HG02840 (cell line): ENCODE measurements around the gene EPAS1.

ENCODE experiments used
- ATAC-seq: cut with Tn5 transposase; IDR thresholded peaks from one replicate; pipeline ENCODE4 v1.9.1; 2021; ENCODE audit warnings: mild to moderate bottlenecking, moderate library complexity, moderate number of reproducible peaks; ENCODE audit not compliant: unreplicated experiment, low FRiP score

The EPAS1 gene

DNA sequence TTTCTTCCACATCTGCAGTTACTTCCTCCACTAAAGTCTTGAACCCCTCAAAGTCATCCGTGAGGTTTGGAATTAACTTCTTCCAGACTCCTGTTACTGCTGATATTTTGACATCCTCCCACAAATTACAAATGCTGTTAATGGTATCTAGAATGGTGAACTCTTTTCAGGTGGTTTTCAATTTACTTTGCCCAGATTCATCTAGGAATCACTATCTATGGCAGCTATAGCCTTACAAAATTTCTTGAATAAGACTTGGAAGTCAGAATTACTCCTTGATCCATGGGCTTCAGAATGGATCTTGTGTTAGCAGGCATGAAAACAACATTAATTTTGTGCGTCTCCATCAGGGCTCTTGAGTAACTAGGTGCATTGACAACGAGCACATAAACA, 19.9 kb downstream of the EPAS1 start:
- ATAC-seq = no peak

DNA sequence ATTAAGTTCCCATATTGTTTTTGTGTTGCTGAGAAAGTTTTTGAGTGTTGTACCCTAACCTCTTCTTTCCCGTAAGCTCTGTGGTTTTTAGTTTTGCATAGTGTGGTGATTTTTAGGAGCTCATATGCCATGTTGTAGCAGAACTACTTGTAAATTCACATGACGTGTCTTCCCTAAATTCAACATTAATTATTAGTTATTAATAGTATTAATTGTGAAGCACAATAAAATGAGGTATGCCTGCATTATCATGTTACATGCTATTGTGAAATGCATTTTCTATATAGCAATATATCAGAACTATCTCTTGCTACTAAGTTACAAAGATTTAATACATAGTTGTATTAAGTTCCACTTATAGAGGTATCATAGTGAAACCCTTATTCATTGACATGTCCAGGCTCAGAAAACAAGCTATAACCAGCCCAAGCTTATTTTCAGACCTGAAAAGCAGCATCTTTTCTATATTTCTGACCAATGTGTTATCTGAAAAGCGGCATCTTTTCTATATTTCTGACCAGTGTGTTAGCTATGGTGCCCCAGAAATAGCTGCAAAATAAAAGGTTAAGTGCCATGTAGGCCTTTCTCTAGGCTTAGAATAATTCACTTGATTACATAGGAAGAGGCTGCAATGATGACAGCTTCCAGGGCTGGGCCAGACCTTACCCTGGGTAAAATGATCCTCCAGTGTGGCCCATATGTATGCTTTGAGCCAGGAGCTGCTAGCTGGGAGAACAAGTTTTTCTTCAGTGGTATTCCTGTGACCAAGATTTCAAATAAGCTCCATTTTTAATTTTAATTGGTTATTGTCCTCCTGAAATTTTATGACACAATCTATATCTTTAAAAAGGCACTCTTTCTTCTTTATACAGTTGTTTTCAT, 21.6 kb downstream of the EPAS1 start:
- ATAC-seq = no peak

DNA sequence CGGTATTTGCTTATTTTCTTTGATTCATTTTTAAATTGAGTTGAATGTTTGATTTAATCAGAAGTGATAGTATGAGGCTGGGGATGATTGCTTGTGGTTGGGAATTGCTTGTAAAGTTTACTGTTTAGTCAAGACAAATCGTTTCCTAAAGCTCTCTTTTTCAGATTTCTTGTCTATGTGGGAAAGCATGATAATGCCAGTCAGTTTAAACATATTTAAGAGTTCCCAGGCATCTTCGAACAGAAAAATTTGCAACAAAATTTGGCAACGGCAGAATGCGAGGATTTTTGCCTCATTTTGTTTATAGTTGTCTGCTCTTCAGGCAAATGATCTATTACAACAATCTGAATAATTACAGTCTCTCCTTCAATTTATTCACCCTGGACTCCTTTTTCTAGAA, 22.5 kb downstream of the EPAS1 start:
- ATAC-seq = no peak

DNA sequence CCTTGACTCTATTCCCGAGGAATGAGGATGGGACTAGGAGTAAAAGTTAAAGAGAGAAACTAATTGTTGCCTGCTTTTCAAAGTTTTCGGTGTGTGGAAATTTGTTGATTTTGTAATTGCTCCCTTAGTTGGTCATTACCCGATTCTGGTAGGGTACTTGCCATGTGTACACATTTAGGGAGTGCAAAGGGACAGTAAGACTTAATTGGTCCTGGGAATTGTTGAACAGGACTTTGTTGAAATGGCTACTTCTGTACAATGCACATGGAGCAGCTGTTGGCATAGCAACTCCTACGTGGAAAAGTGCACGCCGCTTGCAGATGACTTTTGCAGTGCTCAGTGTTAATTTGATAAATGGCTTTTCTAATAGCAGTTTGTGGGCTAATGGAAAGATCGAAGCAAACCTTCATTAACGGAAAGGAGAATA, 22.9 kb downstream of the EPAS1 start:
- no peak for ATAC-seq

DNA sequence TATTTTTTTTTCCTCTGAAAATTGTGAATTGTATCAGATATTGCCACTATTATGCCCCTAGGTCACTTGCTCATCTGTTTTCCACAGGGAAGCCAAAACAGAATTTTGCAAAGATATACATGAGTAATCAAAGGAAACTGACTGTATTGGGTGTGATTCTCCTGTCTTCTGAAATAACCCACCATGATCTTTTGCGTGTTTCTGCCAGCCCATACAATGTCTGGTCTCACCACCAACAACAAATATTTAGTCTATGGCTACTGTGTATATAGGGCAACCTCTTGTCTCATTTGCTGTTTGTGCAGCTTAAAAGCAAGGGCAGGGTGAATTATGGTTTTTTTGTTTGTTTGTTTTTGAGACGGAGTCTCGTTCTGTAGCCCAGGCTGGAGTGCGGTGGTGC, 26.5 kb downstream of the EPAS1 start:
- ATAC-seq = no peak

DNA sequence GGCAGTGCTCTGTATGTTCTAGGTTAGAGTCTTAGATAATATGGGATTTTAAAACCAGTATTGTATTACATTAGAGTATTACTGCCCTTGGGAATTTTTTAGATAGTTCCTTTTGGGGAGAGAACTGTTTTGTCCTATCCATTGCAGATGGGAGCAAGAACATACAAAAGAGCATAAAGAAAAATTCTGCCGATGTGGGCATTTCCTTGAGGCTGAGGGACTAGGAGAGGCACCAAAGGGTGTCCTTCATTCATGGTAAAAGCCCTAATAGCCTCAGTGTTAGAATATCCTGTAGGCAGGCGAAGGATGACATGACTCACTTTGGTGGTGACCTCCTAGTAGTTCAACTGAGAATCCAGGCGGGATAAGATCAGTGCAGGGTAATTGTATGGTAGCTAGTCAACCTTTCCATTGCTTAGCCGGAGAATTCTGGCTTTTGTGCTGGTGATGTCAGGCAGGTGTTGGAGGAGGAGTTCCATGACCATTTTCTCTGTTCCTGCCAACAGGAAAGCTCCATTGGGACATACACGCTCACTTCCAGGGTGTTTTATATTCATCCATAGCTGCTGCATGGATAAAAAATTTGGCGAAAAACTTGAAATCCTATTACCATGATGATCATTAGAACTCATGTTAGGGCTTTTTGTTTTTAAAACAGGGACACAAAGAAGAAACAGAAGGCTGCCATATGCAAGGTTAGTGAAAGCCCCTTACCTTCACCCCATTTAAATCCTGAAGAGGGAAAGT, 28.1 kb downstream of the EPAS1 start:
- ATAC-seq = no peak

DNA sequence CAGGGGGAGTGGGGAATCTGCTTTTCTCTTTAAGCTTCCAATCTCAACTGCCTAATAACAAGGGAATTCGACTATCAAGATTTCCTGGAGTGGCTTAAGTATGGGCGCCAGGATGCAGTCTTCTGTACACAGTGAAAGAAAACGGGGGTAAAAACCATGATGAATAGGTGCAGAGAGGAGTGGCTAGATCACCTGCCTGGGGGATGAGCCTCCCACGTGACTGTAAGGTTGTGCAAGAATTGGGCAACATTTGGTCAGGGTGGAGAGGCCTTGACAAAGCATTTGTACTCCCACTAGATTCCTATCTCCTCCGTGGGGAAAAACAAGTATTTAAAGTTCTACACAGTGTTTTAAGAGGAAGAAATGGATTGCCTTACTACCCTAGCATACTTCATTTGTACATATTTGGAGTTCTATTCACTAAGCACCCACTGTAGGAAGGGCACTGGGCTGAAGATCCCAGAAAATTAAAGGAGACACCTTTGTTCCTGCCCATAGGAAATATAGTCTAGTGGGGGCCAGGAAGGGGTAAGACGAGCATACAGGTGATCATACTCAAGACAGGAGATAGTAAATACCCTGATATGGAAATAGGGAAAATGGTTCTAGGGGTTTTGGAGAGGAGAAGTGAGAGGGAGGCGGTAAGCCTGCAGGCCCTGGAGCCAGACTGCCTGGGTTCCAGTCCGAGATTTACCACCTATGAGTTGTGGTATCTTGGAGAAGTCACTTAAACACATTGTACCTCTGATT, 29.2 kb downstream of the EPAS1 start:
- no peak for ATAC-seq

DNA sequence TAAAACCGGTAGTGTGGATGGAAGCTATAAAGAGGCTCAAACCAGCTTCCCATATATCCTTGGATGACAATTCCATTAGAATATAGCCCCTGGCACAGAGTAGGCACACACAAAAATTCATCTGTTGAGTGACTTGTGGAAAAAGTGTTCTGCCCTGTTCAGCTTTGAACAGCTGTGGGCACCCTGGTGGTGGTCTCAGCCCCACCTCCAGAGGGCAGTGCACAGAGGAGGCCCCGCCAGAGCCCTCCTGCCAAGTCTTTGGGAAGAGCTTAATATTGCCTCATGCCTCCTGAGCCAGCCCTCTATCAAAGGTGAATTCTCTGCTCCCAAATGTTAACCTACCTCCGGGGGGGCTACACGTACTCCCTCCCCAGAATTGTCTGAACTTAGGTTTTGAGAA, 30.4 kb downstream of the EPAS1 start:
- ATAC-seq = no peak

DNA sequence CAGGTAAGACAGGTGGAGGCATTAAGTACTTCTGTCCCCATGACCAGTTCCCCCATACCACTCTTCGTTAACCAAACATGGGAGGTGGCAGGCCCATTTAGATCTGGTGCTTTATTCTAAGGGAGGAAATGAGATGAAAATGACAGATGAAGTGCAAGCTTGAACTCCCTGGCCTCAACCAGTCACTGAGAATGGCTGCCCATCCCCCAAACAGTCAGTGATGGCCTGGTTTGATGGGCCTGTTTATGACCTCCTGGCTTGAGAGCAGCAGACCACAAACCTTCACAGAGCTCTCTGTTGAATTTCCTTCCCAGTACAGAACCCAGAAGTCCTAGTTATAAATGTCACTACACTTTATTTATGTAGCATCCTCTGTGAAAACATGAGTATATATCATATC, 31.1 kb downstream of the EPAS1 start:
- no peak for ATAC-seq

DNA sequence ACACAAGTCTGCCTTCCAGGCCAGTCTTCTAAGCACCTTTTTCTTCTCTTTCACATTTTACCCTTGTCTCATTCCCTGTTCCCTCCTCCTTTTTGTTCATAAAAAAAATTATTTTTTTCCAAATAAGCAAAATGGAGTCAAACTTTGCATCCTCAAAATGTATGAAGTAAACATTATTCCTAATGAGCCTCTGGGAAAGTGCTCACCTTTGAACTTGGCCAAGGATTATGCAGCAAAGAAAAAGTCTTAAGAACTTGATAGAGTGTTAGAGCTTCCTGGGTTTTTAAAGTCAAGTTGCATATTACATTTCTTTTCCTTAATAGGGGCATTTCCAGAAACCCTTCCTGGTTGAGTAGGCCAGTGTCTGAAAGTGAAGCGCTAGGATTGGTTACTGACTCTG, 31.6 kb downstream of the EPAS1 start:
- no peak for ATAC-seq

DNA sequence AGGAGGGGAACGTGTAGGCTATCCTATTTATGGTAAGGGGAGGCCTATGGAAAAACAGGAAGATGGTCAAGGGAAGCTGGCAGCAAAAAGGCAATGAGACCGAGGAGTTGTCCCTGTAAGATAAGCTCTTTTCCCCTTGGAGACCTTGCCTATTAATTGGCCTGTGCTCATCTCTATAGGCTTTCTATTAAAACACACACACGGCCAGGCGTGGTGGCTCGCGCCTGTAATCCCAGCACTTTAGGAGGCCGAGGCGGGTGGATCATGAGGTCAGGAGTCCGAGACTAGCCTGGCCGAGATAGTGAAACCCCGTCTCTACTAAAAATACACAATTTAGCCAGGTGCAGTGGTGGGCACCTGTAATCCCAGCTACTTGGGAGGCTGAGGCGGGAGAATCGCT, 32.1 kb downstream of the EPAS1 start:
- ATAC-seq = no peak

DNA sequence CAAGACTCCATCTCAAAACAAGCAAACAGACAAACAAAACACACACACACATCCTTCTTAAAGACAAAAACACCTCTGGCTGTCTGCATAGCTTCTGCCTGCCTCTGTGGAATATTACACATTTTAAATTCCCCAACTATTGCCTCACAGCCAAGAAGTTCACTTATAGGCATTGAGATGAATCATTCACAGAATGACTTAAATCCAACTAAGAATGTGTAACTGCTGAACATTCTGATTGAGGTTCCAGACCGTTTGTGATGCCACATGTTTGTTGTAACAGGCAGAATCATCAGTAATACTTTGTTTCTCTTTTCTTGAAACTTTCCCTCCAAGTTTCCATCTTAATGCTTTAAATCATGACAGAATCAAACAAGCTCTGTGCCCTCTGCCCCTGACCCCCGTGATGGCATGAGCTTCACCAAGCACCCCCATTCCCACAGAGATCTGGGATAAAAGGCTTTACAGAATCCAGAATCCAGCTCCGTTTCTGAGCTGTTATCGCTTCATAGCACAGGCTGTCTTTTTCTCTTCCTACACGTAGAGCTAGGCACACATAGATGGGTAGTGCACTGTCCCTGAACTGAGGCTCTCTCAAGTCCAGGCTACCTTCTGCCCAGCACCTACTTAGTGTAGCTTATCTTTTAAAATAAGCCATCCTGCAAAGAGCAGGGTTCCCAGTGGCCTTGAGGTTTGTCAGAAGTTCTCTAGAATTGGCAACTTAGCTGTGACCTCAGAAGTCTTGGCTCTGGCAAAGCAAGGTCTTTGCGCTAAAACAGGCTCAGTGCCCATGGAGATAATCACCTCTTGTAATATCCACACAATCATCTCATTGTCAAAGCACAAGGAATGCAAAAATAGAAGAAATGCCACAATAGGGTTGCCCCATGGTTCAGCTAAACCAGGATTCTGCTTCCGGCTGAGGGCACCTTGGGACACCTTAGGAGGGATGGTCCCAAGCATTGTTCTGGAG, 32.9 kb downstream of the EPAS1 start:
- no peak for ATAC-seq

DNA sequence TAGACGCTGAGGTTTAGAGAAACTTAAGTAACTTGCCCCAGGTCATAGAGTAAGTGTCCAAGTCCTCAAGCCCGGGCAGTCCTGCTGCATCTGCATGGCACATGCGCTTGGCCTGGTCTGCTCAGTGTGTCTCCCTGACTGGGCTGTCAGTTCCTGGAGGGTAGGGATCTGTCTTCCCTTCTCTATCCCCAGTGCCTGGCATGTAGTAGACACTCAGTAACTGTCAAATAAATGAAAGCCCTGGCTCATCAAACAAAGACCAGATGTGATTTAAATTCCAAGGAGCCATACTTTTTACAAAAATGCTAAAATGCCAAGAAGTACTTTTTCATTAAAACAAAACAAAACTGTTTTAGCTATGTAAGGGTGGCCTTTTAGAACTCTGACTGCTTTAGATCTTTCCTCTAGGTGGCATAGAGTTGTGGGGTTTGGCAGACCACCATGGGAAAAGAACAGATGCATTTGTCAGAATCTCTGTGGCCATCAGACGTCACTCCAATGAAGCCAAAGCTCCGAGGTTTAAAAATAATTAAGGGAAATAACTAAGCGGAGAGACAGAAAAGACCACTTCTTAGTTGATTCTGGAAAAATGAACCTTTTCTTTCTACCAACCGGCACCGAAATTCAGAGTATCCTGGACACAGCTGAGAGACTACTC, 34.0 kb downstream of the EPAS1 start:
- no peak for ATAC-seq

DNA sequence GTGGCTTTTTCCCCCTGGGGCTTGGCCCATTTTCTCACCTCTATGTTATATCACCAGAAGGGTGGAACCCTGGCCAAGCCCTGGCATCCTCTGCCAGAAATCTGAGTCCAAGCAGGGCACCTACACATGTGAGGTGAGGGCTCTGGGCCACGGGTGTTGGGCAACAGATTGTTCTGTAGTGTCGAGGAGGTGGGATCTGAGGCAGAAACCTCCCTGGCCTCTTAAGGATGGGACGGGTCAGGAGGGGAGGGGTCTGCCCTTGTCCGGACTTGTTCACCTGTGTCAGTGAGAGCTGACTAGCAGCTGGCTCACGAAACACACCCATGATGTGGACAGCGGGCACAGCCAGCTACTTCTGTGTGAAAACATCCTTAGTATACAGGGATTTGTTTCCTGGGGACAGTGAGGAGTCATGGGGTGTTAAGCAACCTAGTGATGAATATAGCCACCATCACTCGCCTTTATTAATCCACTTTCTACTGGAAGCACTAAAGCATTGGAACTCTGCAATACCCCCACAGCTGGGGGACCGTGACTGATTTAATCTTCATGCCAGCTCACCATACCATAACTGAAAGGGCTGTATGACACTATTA, 35.6 kb downstream of the EPAS1 start:
- no peak for ATAC-seq

DNA sequence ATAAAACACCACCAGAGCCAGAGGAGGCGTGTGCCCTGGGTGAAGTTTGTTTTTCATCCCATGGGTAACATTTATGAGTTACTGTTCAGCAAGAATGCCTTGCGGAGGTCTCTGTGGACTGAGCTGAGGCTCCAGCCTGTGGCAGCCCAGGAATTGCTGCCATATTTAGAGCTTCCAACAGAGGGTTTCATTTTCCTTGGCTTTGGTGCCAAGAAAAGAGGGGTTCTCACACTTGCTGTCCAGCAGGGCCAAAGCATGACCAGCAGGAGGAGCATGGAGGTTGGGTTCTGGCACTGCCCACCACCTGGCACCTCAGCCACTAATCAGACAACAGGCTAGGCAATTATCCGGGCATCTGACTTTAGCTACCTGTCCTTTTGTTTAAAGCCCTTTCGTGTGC, 36.7 kb downstream of the EPAS1 start:
- no peak for ATAC-seq

DNA sequence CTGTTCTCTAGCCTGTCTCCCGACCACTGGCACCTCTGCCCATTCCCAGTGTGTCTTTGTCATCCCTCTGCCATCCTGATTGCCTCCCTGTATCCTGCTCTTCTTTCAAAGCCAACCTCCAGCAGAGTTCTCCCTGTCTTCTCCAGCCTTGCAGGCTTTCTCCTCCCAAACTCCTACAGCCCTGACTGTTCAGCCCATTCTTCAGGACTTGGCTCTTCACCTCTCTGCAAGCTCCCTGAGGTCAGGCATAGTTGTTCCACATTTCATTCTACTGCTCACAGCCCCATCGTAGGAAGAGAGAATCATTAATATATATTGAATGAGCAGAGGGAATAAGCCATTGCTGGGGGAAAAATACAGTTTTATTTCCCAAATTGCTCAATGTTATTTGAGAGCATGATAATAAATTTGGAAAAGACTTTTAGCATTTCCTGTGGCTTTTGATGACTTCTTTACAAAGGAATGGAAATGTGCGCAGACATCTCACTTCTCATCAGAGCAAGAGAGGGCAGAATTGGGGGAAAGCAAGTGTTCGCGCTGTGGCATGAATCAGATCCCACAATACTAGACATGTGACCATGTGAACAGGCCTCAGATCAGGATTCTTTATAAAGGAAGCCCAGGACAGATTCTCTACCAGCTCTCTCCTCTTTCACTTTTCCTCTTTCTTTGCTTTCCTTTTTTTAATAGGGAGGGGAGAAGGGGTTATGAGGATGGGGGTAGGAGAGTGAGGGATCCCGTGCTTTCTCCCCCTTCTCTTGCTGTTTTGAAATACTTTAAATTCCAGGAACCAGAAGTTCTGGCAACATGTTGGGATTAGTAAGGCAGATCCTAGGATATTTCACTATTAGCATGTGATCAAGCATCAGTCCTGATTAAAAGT, 37.4 kb downstream of the EPAS1 start:
- ATAC-seq = no peak

DNA sequence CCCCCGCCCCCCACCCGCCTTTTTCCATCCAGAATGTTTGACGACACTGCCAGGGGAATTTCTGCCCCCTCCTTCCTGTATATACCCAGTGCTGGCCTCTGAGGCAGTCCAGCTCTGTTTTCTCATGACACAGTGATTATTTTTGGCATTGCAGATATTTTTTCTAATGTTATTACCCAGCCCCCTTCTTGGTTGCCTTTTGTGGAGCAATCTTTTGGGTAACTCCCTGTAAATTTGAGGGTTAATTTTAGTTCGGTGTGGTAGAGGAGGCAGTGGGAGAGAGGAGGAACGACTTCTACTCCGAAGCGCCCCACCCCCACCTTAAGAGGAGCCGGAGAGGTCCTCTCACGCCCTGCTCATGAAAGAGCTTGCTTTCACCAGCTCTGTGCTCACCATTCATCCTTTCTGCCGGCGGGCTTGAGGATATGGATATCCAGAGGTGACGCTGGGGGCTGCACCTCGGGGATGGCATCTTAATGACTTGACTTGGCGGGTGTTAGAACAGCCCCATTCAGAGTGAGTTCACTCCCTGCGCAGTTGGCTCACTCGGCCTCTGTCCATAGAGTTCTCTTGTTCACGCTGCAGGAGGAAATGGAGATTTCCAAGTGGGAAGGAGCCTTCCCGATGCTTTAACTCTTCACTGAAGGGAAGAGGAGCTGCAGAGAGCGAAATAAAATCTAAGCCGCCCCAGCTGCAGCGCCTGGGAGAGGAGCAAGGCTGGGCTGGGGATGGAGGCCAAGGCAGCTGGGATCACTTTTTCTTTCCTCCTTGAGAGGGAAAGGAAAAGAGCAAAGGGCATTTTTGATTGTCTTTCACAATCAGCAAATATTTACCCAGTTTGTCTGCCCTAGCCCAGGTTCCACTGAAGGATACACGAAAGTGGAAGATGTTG, 38.4 kb downstream of the EPAS1 start:
- ATAC-seq = no peak
